GM12878 (cell line): ENCODE results near the gene FAM81A. TPM values are rescaled to one million over a fixed set of nuclear protein-coding genes. Genes with fewer than 3 reads are reported as not detected.
"Not testable (repeated sequence)": the region's sequence is repeated elsewhere in the genome, so short reads cannot be mapped to it uniquely, and the experiment has no call there.

ENCODE experiments used
- ATAC-seq: fragments of 200-7000 bp; cut with Tn5 transposase; 3 replicates; pipeline ENCODE4 v1.9.1; 2020; ENCODE audit warnings: mild to moderate bottlenecking, moderate library complexity
- BruUV-seq: library from RNA; stranded (reverse); fragments of 400-500 nt; replicated peaks from 2 replicates; lab custom pipeline; 2021; lab: Mats Ljungman, UMichigan
- CTCF ChIA-PET: fragments of 300-600 bp; sonication (Branson Sonifier 250); formaldehyde crosslinking; extraction: SDS; loops from one replicate; lab custom pipeline; 2021; ENCODE audit warnings: inconsistent platforms; lab: Yijun Ruan, JAX
- POLR2A ChIA-PET: fragments of 350-600 bp; formaldehyde crosslinking; extraction: SDS; loops from one replicate; lab custom pipeline; 2021; ENCODE audit warnings: inconsistent platforms; lab: Charles Lee
- RAD21 ChIA-PET: fragments of 300-600 bp; sonication (Branson Sonifier 250); formaldehyde crosslinking; loops from one replicate; lab custom pipeline; 2023; ENCODE audit warnings: antibody characterized with exemption; ENCODE audit not compliant: unreplicated experiment; lab: Charles Lee
- SMC1A ChIA-PET: fragments of 300-600 bp; sonication (Branson Sonifier 250); formaldehyde crosslinking; loops from one replicate; lab custom pipeline; 2023; ENCODE audit not compliant: unreplicated experiment, uncharacterized antibody; lab: Charles Lee
- DNase-seq: peaks from one replicate; pipeline ENCODE4 v3.0.0-alpha.2; 2011; ENCODE audit warnings: low read depth, low spot score
- FAIRE-seq: peaks from 3 replicates; lab custom pipeline; 2011; peaks lifted over from hg19 to GRCh38; lab: Jason Lieb, UNC
- H2AFZ ChIP-seq: 2 replicates; pipeline ENCODE4 v1.6.0; 2011; ENCODE audit warnings: low read depth, low read length, control low read depth; ENCODE audit not compliant: control insufficient read depth
- H3K27ac ChIP-seq: 2 replicates; pipeline ENCODE4 v1.5.1; 2011; ENCODE audit warnings: control low read depth; ENCODE audit not compliant: control insufficient read depth, insufficient read depth
- H3K27me3 ChIP-seq, 2 experiments: replicated peaks in 1 of 2; 2 replicates each; pipeline versions ENCODE4 v1.6.0 to v1.6.1; 2011; ENCODE audit warnings: low read length in 1 of 2; ENCODE audit not compliant: control insufficient read depth in 2 of 2, insufficient read depth in 2 of 2
- H3K36me3 ChIP-seq, 2 experiments: 2 replicates each; pipeline ENCODE4 v1.5.1; 2011; ENCODE audit warnings: low read length in 1 of 2; ENCODE audit not compliant: control insufficient read depth in 2 of 2, insufficient read depth in 2 of 2
- H3K4me1 ChIP-seq: 2 replicates; pipeline ENCODE4 v1.6.1; 2011; ENCODE audit warnings: mild to moderate bottlenecking, low read length, moderate library complexity, mixed read lengths; ENCODE audit not compliant: control insufficient read depth, insufficient read depth
- H3K4me2 ChIP-seq: 2 replicates; pipeline ENCODE4 v1.6.0; 2011; ENCODE audit warnings: control low read depth; ENCODE audit not compliant: control insufficient read depth, insufficient read depth
- H3K4me3 ChIP-seq: fragments of 200-600 bp; sonication (generic); 2 replicates; pipeline ENCODE4 v1.5.1; 2016
- H3K79me2 ChIP-seq: 2 replicates; pipeline ENCODE4 v1.6.0; 2011; ENCODE audit warnings: low read length; ENCODE audit not compliant: control insufficient read depth, insufficient read depth
- H3K9ac ChIP-seq: 2 replicates; pipeline ENCODE4 v1.8.0; 2011; ENCODE audit warnings: low read length, control low read depth, mixed read lengths; ENCODE audit not compliant: control insufficient read depth, insufficient read depth
- H3K9me3 ChIP-seq: replicated peaks from 3 replicates; pipeline ENCODE4 v1.5.1; 2011; ENCODE audit warnings: mild to moderate bottlenecking, low read length; ENCODE audit not compliant: control insufficient read depth, insufficient read depth
- H4K20me1 ChIP-seq: 2 replicates; pipeline ENCODE4 v1.6.0; 2011; ENCODE audit not compliant: control insufficient read depth, insufficient read depth
- CTCF ChIP-seq, 3 experiments: IDR thresholded peaks in 2 of 3; conservative IDR thresholded peaks in 1 of 3; 2 replicates each; pipeline ENCODE4 v1.5.1; 2011; ENCODE audit warnings: low read depth in 3 of 3, low read length in 3 of 3, mild to moderate bottlenecking in 3 of 3, control low read depth in 2 of 3, moderate library complexity in 2 of 3, inconsistent platforms in 1 of 3, mixed read lengths in 1 of 3; ENCODE audit not compliant: control insufficient read depth in 2 of 3, insufficient read depth in 1 of 3; ENCODE audit errors: extremely low read depth in 1 of 3
- ETV6 ChIP-seq, 2 experiments: fragments of 450-650 bp in 1 of 2; IDR thresholded peaks in 1 of 2; conservative IDR thresholded peaks in 1 of 2; 2 replicates each; pipeline ENCODE4 v1.6.1; 2014; ENCODE audit warnings: antibody characterized with exemption in 1 of 2, borderline replicate concordance in 1 of 2, low read depth in 1 of 2, mild to moderate bottlenecking in 1 of 2, moderate library complexity in 1 of 2
- MYC ChIP-seq: IDR thresholded peaks from 2 replicates; pipeline ENCODE4 v1.6.1; 2011; ENCODE audit warnings: mild to moderate bottlenecking, low read length, moderate library complexity, inconsistent platforms; ENCODE audit not compliant: insufficient read depth, insufficient replicate concordance, insufficient read length, severe bottlenecking
- REST ChIP-seq: IDR thresholded peaks from 2 replicates; pipeline ENCODE4 v1.6.1; 2012; ENCODE audit warnings: mild to moderate bottlenecking, low read depth, low read length
- RFX5 ChIP-seq: IDR thresholded peaks from 2 replicates; pipeline ENCODE4 v1.6.1; 2011; ENCODE audit warnings: low read depth, low read length, improper control_type of control experiment
- STAT1 ChIP-seq: fragments of 450-650 bp; conservative IDR thresholded peaks from 2 replicates; pipeline ENCODE4 v1.6.1; 2014; ENCODE audit warnings: antibody characterized with exemption, mild to moderate bottlenecking
- WGBS: methylation state at CpG from one replicate; pipeline ENCODE4 v1.1.6; 2016; ENCODE audit warnings: low lambda C conversion rate; ENCODE audit not compliant: insufficient replicate concordance, insufficient coverage; ENCODE audit errors: missing lambda C conversion rate; 5-methylcytosine and 5-hydroxymethylcytosine counted together
- in situ Hi-C: fragments of 300-500 bp; cut with MboI; formaldehyde crosslinking; loops from 9 replicates; pipeline ENCODE4 v1.14.3; 2018; ENCODE audit warnings: mixed read lengths
- intact Hi-C: fragments of 100-400 bp; cut with micrococcal nuclease; formaldehyde crosslinking; loops from one replicate; pipeline ENCODE4 v1.14.2; 2022; ENCODE audit not compliant: unreplicated experiment
- polyA plus RNA-seq, 11 experiments: library from polyadenylated mRNA; depleted of rRNA in 4 of 11; unstranded in 6 of 11; stranded (reverse) in 5 of 11; fragments of >200 nt; fragmentation: Nextera tagmentation in 4 of 11; fragmentation: Illumina TruSeq in 1 of 11; extraction: Ambion mirVana in 4 of 11; extraction: Trizol in 1 of 11; gene quantifications; 1 replicate in 1 of 11; 2 replicates in 10 of 11; pipeline versions ENCODE4 v1.2.1 to v1.2.3, GENCODE V29; 2011 to 2016; ENCODE audit warnings: inconsistent platforms in 2 of 11, missing spikeins in 2 of 11, low read depth in 1 of 11
- total RNA-seq, 4 experiments: library from RNA; depleted of rRNA in 3 of 4; stranded (reverse); fragments of >200 nt in 3 of 4; fragmentation: Illumina TruSeq in 1 of 4; extraction: Trizol in 1 of 4; gene quantifications; 2 replicates each; pipeline versions ENCODE4 v1.2.1 to v1.2.3, GENCODE V29; 2013 to 2021
- TF ChIP-seq, protein P1 (sequence below): fragments of 450-650 bp; formaldehyde crosslinking; IDR thresholded peaks from 2 replicates; pipeline ENCODE4 v1.4.0; 2020; ENCODE audit warnings: mild to moderate bottlenecking, moderate library complexity

FAM81A gene
- total and polyA plus RNA-seq, 10 of the 15 experiments (the other 5 are each of a cell fraction or from before 2014, with no cell fraction given) = 0.18 to 34.5 (median 16.2) TPM

GRCh38 chr15:59473226-59473625, 35.2 kb downstream of the FAM81A start (continued):
- no peak for TF ChIP-seq MYC
- TF ChIP-seq RFX5 = no peak
- TF ChIP-seq STAT1 = no peak
- no peak for TF ChIP-seq ETV6 (conservative IDR thresholded peaks at IDR 0.05 in 1 of 2, IDR thresholded peaks at IDR 0.05 in 1 of 2; ENCODE audit: borderline replicate concordance in 1 of 2, low read depth in 1 of 2)
- no peak for TF ChIP-seq CTCF (IDR thresholded peaks at IDR 0.05 in 2 of 3, conservative IDR thresholded peaks at IDR 0.05 in 1 of 3; ENCODE audit: control insufficient read depth in 2 of 3, extremely low read depth in 1 of 3, insufficient read depth in 1 of 3, low read depth in 3 of 3, low read length in 3 of 3)
- TF ChIP-seq REST = no peak
- TF ChIP-seq, protein P1, sequence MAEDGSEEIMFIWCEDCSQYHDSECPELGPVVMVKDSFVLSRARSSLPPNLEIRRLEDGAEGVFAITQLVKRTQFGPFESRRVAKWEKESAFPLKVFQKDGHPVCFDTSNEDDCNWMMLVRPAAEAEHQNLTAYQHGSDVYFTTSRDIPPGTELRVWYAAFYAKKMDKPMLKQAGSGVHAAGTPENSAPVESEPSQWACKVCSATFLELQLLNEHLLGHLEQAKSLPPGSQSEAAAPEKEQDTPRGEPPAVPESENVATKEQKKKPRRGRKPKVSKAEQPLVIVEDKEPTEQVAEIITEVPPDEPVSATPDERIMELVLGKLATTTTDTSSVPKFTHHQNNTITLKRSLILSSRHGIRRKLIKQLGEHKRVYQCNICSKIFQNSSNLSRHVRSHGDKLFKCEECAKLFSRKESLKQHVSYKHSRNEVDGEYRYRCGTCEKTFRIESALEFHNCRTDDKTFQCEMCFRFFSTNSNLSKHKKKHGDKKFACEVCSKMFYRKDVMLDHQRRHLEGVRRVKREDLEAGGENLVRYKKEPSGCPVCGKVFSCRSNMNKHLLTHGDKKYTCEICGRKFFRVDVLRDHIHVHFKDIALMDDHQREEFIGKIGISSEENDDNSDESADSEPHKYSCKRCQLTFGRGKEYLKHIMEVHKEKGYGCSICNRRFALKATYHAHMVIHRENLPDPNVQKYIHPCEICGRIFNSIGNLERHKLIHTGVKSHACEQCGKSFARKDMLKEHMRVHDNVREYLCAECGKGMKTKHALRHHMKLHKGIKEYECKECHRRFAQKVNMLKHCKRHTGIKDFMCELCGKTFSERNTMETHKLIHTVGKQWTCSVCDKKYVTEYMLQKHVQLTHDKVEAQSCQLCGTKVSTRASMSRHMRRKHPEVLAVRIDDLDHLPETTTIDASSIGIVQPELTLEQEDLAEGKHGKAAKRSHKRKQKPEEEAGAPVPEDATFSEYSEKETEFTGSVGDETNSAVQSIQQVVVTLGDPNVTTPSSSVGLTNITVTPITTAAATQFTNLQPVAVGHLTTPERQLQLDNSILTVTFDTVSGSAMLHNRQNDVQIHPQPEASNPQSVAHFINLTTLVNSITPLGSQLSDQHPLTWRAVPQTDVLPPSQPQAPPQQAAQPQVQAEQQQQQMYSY (CRISPR knock-in tag) = no peak

- BruUV-seq, H3K36me3 ChIP-seq, H3K27me3 ChIP-seq, H2AFZ ChIP-seq, H3K9me3 ChIP-seq, H3K27ac ChIP-seq, H3K4me1 ChIP-seq, H4K20me1 ChIP-seq, CTCF ChIA-PET, RAD21 ChIA-PET, H3K4me3 ChIP-seq, POLR2A ChIA-PET, H3K4me2 ChIP-seq, ATAC-seq, FAIRE-seq, H3K79me2 ChIP-seq, DNase-seq, intact Hi-C loops, H3K9ac ChIP-seq: not testable (repeated sequence)
- 89% methylated on average over 5 of the region's 5 CpGs for WGBS
- in situ Hi-C loops = loop anchor here (5.0 kb wide), 1 partner anchor 173 kb away; no protein-coding TSS in a partner anchor
- SMC1A ChIA-PET = interaction anchor here (0.7 to 0.8 kb wide), 3 partner anchors 61 to 591 kb away, joined by 3 to 4 read pairs (median 3); no protein-coding TSS in a partner anchor
Observed at GRCh38 chr15:59475161-59475560, 37.2 kb downstream of the FAM81A start.
